Measurements from ENCODE around the gene KLHL36.

The KLHL36 gene

DNA sequence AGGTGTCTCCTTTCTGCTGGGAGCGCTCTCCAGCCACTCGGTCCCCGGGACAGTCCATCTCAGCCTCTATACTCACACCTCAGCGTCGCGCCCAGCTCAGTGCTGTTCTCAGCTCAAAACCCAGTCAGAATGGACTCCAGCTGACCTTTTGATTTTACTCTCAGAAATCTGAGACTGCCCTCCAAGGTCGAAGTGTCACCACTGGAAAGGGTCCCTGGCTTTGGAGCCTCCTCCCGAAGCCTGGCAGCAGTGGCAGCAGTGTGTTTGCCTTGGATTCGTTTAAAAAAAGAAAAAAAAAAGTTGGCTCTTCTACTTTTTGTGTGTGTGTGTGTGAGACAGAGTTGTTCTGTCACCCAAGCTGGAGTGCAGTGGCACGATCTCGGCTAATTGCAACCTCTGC lies 10.4 kb downstream of the KLHL36 start:
- TF ChIP-seq ZFX (IDR thresholded peaks at IDR 0.05; ENCODE audit: borderline replicate concordance): no peak
- TF ChIP-seq, protein P1, sequence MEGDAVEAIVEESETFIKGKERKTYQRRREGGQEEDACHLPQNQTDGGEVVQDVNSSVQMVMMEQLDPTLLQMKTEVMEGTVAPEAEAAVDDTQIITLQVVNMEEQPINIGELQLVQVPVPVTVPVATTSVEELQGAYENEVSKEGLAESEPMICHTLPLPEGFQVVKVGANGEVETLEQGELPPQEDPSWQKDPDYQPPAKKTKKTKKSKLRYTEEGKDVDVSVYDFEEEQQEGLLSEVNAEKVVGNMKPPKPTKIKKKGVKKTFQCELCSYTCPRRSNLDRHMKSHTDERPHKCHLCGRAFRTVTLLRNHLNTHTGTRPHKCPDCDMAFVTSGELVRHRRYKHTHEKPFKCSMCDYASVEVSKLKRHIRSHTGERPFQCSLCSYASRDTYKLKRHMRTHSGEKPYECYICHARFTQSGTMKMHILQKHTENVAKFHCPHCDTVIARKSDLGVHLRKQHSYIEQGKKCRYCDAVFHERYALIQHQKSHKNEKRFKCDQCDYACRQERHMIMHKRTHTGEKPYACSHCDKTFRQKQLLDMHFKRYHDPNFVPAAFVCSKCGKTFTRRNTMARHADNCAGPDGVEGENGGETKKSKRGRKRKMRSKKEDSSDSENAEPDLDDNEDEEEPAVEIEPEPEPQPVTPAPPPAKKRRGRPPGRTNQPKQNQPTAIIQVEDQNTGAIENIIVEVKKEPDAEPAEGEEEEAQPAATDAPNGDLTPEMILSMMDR (IDR thresholded peaks at IDR 0.05): no peak

DNA sequence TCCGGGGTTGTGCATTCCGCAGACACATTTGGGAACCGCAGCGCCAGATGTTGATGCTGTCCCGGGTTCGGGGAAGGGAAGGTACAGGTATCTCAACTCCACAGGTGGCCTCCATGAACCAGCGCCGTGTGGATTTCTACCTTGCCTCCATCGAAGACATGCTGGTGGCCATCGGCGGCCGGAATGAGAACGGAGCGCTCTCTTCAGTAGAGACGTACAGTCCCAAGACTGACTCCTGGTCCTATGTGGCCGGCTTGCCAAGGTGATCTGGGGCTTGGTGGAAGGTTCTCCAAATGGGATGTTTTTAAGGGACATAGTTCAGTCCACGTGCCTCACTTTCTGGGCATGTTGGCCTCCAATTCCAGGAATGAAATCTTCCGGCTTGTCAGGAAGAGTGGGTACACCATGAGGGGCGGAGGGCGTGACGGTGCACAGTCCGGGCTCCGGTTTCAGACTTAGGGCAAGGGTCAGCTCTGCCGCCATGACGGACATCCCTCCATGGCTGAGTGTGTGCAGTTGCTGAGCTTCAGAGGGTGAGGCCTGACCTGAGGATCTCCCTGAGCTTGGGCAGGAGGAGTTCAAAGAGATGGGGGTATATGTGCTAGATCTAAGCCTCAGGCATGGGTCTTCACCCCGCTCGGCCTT lies 11.5 kb downstream of the KLHL36 start:
- H3K27ac ChIP-seq: no peak overlapping the region
- TF ChIP-seq, protein P1 (IDR thresholded peaks at IDR 0.05): no peak
- TF ChIP-seq ZFX (IDR thresholded peaks at IDR 0.05; ENCODE audit: borderline replicate concordance): no peak

More for the DNA sequence above, 10.4 kb downstream of the KLHL36 start:
- H3K27ac ChIP-seq: no peak overlapping the region

DNA sequence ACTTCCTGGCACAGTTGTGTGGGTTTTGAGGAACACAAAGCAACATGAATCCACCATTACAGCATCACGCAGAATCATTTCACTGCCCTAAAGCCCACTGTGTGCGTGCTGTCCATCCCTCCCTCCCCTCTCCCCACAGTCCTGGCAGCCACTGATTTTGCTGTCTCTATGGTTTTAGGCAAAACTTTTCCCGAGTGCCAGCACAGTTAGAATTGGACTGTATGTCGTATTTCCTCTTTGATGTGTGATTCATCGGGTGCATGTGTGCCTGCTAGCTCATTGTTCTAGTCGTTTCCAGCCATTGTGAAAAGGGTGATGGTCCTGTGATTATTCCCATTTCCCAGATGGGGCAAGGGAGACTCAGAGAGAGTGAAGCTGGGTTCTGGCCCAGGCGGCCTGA lies 12.7 kb downstream of the KLHL36 start:
- no peak overlapping the region for H3K27ac ChIP-seq
- TF ChIP-seq, protein P1 (IDR thresholded peaks at IDR 0.05): no peak
- no peak for TF ChIP-seq ZFX (IDR thresholded peaks at IDR 0.05; ENCODE audit: borderline replicate concordance)

DNA sequence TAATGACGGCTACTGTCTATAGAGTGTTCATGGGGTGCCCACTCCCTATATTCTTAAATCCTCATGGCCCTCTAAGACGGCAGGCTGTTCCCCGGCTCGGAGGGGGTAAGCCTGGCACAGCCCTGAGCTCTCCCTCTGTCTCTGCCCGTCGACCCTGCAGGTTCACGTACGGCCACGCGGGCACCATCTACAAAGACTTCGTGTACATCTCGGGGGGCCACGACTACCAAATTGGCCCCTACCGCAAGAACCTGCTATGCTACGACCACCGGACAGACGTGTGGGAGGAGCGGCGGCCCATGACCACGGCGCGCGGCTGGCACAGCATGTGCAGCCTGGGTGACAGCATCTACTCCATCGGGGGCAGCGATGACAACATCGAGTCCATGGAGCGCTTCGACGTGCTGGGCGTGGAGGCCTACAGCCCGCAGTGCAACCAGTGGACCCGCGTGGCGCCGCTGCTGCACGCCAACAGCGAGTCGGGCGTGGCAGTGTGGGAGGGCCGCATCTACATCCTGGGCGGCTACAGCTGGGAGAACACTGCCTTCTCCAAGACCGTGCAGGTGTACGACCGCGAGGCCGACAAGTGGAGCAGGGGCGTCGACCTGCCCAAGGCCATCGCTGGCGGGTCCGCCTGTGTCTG lies 13.2 kb downstream of the KLHL36 start:
- TF ChIP-seq, protein P1 (IDR thresholded peaks at IDR 0.05): no peak
- TF ChIP-seq ZFX (IDR thresholded peaks at IDR 0.05; ENCODE audit: borderline replicate concordance): no peak
- H3K27ac ChIP-seq: no peak overlapping the region

DNA sequence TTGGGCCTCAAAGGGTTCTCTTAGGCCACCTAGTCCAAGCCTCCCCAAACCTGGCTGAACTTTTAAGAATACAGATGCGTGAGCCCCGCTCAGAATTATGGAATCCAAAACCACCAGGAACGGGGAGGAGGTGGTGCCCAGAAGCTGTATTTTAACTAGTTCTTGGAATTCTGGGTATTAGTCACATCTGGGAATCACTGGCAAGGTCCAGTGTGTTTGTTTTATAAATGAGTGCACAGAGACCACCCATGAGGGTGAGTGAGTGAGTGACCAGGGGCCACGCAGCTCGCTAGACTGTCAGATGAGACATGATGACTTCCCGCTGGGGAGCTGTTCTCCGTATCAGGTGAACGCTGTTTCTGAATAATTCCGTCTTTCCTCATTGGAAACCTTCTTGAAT lies 14.2 kb downstream of the KLHL36 start:
- no peak overlapping the region for H3K27ac ChIP-seq
- no peak for TF ChIP-seq ZFX (IDR thresholded peaks at IDR 0.05; ENCODE audit: borderline replicate concordance)
- TF ChIP-seq, protein P1 (IDR thresholded peaks at IDR 0.05): no peak

DNA sequence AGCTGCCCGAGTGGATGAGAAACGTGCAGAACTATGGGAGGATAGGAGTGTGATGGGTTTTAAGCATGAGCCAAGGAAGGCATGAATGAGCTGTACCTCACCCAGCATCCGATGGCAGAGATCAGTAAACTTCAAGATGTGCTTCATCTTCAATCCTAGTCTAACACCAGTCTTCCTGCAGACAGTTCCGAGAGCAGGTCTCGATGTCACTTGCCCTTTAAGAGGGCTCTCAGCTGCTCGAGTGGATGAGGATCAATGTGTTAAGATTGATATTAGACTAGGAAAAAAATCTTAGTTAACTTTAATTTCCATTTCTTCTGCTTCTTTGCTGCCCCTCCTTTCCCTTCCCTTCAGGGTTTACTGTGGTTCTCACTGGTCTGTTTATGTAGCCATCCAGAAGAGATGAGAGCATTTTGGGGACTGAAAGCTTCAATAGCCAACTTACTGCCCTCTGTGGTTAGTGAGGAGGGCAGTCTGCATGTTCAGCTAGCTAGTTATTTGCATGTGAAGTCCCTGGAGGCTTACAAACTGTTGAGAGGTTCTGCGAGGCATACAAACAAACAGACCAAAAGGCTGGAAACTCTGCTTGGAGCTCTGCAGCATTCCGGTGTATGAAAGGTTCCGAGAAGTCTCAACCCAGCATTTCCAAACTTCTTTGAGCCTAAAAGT lies 15.3 kb downstream of the KLHL36 start:
- no peak for TF ChIP-seq ZFX (IDR thresholded peaks at IDR 0.05; ENCODE audit: borderline replicate concordance)
- TF ChIP-seq, protein P1 (IDR thresholded peaks at IDR 0.05): no peak
- H3K27ac ChIP-seq: no peak overlapping the region

DNA sequence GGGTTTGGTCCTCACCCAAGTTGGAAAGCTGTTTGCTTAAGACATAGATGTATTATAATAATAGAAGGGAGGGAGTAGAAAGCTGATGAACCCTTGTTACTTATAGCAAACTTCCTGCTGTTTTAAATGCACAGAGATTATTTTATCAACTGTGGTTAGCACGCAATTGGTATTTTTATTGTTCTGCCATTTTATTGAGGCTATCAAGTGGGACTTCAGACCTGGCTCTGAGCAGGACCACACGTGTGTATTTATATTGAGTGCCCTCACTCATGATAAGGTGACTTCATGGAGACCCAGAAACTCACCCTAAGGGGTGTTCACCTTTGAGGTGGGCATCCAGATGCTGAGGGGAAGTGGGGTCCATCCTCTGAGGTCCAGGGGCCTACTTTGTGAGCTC lies 17.0 kb downstream of the KLHL36 start:
- TF ChIP-seq, protein P1 (IDR thresholded peaks at IDR 0.05): no peak
- TF ChIP-seq ZFX (IDR thresholded peaks at IDR 0.05; ENCODE audit: borderline replicate concordance): no peak
- no peak overlapping the region for H3K27ac ChIP-seq
